ENCODE data around the gene THSD4. TPM values are rescaled to one million over a fixed set of nuclear protein-coding genes. Genes with fewer than 3 reads are reported as not detected.

Gene THSD4
- total RNA-seq, 4 donors from 2014 or later = 10.7 to 59.5 (median 49.0) TPM

DNA sequence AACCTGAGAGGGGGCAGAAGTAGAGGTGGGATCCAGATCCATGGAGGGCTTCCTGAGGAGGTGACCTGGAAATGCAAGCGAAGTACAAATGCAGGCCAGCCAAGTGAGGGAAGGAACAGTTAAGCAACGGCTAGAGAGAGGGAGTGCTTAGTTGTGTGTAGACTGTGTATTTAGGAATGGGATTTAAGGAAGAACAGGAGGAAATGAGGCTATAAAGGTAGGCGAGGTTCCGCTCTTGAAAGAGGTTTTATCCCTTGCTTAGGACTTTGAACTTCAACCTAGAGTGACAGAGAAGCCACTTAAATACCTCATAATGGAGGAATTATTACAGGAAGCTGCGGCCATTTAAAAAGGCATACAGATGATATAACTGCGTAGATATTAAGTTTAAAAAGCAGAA, 295.1 kb downstream of the THSD4 start:
- TF ChIP-seq POLR2A (IDR thresholded peaks at IDR 0.05) = no peak
- TF ChIP-seq, protein P1, sequence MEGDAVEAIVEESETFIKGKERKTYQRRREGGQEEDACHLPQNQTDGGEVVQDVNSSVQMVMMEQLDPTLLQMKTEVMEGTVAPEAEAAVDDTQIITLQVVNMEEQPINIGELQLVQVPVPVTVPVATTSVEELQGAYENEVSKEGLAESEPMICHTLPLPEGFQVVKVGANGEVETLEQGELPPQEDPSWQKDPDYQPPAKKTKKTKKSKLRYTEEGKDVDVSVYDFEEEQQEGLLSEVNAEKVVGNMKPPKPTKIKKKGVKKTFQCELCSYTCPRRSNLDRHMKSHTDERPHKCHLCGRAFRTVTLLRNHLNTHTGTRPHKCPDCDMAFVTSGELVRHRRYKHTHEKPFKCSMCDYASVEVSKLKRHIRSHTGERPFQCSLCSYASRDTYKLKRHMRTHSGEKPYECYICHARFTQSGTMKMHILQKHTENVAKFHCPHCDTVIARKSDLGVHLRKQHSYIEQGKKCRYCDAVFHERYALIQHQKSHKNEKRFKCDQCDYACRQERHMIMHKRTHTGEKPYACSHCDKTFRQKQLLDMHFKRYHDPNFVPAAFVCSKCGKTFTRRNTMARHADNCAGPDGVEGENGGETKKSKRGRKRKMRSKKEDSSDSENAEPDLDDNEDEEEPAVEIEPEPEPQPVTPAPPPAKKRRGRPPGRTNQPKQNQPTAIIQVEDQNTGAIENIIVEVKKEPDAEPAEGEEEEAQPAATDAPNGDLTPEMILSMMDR (IDR thresholded peaks at IDR 0.05) = no peak
- peak overlapping the region in 3 of 4 donors; percentile 31 to 87 (median 67) for H3K27ac ChIP-seq
- no peaks in the 10 kb centered on the region for H3K9me3 ChIP-seq
- H3K4me1 ChIP-seq = peaks cover 0 to 19% (median 7%) of the 10 kb centered on the region in 4 donors
- DNase-seq = no peak
- no peaks in the 10 kb centered on the region for H3K36me3 ChIP-seq
- H3K27me3 ChIP-seq = no peaks in the 10 kb centered on the region
- H3K4me3 ChIP-seq = no peak overlapping the region

DNA sequence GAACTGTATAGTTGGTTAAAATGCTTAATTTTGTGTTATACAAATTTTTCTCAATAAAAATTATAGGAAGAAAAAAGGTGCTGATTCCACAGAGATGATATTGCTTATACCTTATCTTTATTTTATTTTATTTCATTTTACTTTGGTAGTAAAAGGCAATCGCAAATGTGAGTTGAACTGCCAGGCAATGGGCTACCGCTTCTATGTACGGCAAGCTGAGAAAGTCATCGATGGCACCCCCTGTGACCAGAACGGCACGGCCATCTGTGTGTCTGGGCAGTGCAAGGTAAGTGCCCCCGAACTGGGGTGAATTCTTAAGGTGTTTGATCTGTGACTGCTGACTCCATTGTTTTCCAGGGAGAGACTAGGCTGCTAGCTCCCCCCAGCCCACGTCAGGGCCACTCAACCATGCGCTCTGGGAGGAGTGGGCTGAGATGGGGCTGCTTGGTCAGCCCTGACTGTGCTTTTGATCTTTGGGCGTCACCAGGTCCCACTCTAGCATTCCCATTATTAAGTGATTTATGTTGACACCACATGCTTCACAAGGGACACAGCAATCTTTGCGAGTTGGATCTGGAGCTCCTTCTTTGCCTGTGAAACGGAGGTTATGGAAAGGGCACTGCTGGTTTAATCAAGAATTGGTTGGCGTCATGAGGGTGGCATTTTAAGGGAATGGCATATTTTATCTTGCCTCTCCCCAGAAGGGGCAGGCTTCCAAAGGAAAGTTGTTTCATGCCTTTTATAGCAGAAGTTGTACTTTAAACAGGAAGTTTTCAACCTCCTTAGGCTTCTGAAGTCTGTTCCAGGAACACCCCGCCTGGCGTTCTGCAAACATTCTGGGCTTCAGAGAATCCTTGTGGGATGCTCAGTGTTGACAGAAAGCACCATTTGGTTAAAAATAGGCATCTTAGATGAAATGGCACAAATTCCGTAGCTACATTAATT, 296.5 kb downstream of the THSD4 start:
- TF ChIP-seq, protein P1 (IDR thresholded peaks at IDR 0.05) = peak in 3 of 6 experiments; percentile 48 to 54 (median 50)
- TF ChIP-seq POLR2A (IDR thresholded peaks at IDR 0.05) = no peak
- H3K27me3 ChIP-seq = no peaks in the 10 kb centered on the region
- peaks cover 0 to 19% (median 7%) of the 10 kb centered on the region in 4 donors for H3K4me1 ChIP-seq
- H3K27ac ChIP-seq = peak overlapping the region in 2 of 4 donors; percentile 74 to 87
- H3K36me3 ChIP-seq = no peaks in the 10 kb centered on the region
- H3K9me3 ChIP-seq = no peaks in the 10 kb centered on the region
- DNase-seq = no peak
- no peak overlapping the region for H3K4me3 ChIP-seq

DNA sequence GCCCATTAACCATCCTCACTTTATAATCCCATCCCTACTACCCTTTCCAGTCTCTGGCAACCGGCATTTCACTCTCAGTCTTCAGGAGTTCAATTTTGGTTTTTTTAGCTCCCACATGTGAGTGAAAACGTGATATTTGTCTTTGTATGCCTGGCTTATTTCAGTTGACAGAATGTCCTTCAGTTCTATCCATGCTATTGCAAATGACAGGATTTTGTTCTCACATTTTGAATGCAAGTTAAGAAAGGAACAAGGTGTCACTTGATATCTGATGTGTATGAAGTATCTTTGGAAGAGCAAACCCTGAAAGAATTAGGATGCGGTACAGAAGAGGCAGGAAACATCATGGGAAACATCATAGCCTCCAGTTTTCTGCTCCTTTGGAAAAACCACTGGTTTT, 298.1 kb downstream of the THSD4 start:
- no peaks in the 10 kb centered on the region for H3K9me3 ChIP-seq
- no peaks in the 10 kb centered on the region for H3K36me3 ChIP-seq
- TF ChIP-seq, protein P1 (IDR thresholded peaks at IDR 0.05) = no peak
- TF ChIP-seq POLR2A (IDR thresholded peaks at IDR 0.05) = no peak
- no peak overlapping the region for H3K4me3 ChIP-seq
- no peaks in the 10 kb centered on the region for H3K27me3 ChIP-seq
- H3K27ac ChIP-seq = no peak overlapping the region
- H3K4me1 ChIP-seq = peaks cover 0 to 19% (median 7%) of the 10 kb centered on the region in 4 donors
- DNase-seq = no peak

DNA sequence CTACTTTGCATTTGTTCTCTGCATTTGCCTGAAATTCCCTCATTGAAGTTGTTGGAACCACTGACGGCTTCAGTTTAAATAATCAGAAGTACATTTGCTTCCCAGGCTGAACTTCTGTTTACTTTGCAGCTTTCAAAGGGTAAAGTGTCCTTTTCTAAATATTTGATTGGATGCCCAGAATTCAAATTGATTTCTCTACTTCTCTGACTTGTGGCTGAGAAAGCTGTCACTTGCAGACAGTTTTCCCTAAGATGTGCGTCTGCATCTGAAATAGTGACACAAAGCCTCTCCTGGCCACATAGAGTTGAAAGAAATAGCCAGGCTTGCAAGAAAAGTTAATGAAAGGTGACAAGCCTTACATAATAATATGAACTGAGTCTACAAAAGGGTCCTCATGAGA, 299.6 kb downstream of the THSD4 start:
- Histone ChIP-seq H3K36me3 (no peaks in the 10 kb centered on the region), H3K9me3 (no peaks in the 10 kb centered on the region), H3K27me3 (no peaks in the 10 kb centered on the region), H3K4me3 (no peak overlapping the region), H3K27ac (no peak overlapping the region), H3K4me1 (peaks cover 0 to 19% (median 7%) of the 10 kb centered on the region in 4 donors)
- TF ChIP-seq POLR2A (IDR thresholded peaks at IDR 0.05) = no peak
- TF ChIP-seq, protein P1 (IDR thresholded peaks at IDR 0.05) = no peak
- no peak for DNase-seq

DNA sequence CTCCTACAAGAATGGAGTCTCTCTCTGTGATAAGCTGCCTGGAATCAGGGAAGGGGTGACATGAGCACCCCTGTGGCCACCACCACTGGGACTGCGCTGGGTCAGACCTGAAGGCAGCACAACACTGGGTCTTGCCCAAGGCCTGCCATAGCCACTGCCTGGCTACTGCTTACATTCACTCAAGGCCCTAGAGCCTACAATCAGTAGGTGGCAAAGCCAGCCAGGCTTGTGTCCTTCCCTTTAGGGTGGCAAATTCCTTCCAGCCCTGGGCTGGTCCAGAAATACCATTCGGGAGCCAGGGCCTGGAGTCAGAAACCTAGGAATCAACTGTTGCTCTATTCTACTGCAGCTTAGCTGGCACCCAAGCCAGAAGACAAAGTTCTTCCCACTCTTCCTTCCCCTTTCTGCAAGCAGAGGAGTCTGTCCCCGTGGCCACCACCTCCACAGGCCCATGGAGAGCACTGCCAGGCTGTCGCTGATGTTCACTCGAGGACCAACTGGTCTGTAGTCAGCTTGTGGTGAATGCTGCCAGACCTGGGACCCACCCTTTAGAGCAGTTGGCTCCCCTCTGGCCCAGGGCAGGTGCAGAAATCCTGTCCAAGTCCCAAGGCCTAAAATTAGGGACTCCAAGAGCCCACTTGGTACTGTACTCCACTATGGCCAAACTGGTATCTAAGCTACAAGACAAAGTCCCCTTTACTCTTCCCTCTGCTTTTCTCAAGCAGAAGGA, 307.4 kb downstream of the THSD4 start:
- Histone ChIP-seq H3K27me3 (no peaks in the 10 kb centered on the region), H3K27ac (no peak overlapping the region), H3K36me3 (no peaks in the 10 kb centered on the region), H3K4me1 (no peaks in the 10 kb centered on the region), H3K9me3 (no peaks in the 10 kb centered on the region), H3K4me3 (no peak overlapping the region)
- TF ChIP-seq, protein P1 (IDR thresholded peaks at IDR 0.05) = no peak
- TF ChIP-seq POLR2A (IDR thresholded peaks at IDR 0.05) = no peak
- DNase-seq = no peak
